Measurements from ENCODE around the gene C2orf72. TPM values are rescaled to one million over a fixed set of nuclear protein-coding genes. Genes with fewer than 3 reads are reported as not detected.

C2orf72 gene
- total and polyA plus RNA-seq, 2 of the 13 experiments (the other 11 are each of a cell fraction or from before 2014, with no cell fraction given) = 147 to 203 TPM

DNA sequence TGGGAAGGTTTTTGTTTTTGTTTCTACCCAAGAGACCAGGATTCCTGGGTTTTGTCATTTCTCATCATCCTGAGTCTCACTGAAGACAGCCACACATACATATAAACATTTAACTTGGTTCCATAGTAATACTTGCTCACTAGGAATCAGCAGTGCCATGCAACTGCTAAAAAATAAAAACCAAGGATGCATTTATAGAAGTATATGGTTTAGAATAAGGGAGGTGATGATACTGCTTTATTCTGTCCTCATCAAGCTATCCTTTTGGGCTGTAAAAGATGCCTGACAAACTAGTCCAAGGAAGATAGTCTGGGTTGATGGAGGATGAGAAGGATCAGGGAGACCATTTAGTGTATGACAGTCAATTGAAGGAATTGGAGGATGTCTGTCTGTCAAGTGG lies 40.7 kb upstream of the C2orf72 start (continued):
- TF ChIP-seq, protein P1, sequence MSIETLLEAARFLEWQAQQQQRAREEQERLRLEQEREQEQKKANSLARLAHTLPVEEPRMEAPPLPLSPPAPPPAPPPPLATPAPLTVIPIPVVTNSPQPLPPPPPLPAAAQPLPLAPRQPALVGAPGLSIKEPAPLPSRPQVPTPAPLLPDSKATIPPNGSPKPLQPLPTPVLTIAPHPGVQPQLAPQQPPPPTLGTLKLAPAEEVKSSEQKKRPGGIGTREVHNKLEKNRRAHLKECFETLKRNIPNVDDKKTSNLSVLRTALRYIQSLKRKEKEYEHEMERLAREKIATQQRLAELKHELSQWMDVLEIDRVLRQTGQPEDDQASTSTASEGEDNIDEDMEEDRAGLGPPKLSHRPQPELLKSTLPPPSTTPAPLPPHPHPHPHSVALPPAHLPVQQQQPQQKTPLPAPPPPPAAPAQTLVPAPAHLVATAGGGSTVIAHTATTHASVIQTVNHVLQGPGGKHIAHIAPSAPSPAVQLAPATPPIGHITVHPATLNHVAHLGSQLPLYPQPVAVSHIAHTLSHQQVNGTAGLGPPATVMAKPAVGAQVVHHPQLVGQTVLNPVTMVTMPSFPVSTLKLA (IDR thresholded peaks at IDR 0.05) = no peak
- TF ChIP-seq, protein P2, sequence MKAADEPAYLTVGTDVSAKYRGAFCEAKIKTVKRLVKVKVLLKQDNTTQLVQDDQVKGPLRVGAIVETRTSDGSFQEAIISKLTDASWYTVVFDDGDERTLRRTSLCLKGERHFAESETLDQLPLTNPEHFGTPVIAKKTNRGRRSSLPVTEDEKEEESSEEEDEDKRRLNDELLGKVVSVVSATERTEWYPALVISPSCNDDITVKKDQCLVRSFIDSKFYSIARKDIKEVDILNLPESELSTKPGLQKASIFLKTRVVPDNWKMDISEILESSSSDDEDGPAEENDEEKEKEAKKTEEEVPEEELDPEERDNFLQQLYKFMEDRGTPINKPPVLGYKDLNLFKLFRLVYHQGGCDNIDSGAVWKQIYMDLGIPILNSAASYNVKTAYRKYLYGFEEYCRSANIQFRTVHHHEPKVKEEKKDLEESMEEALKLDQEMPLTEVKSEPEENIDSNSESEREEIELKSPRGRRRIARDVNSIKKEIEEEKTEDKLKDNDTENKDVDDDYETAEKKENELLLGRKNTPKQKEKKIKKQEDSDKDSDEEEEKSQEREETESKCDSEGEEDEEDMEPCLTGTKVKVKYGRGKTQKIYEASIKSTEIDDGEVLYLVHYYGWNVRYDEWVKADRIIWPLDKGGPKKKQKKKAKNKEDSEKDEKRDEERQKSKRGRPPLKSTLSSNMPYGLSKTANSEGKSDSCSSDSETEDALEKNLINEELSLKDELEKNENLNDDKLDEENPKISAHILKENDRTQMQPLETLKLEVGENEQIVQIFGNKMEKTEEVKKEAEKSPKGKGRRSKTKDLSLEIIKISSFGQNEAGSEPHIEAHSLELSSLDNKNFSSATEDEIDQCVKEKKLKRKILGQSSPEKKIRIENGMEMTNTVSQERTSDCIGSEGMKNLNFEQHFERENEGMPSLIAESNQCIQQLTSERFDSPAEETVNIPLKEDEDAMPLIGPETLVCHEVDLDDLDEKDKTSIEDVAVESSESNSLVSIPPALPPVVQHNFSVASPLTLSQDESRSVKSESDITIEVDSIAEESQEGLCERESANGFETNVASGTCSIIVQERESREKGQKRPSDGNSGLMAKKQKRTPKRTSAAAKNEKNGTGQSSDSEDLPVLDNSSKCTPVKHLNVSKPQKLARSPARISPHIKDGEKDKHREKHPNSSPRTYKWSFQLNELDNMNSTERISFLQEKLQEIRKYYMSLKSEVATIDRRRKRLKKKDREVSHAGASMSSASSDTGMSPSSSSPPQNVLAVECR (CRISPR knock-in tag; IDR thresholded peaks at IDR 0.05; ENCODE audit: borderline replicate concordance) = no peak
- TF ChIP-seq FLYWCH1 (CRISPR knock-in tag; IDR thresholded peaks at IDR 0.05) = no peak
- no peak for TF ChIP-seq MXD4 (CRISPR knock-in tag; IDR thresholded peaks at IDR 0.05)
- no peak for TF ChIP-seq ZNF12 (CRISPR knock-in tag; IDR thresholded peaks at IDR 0.05)
- TF ChIP-seq, protein P3, sequence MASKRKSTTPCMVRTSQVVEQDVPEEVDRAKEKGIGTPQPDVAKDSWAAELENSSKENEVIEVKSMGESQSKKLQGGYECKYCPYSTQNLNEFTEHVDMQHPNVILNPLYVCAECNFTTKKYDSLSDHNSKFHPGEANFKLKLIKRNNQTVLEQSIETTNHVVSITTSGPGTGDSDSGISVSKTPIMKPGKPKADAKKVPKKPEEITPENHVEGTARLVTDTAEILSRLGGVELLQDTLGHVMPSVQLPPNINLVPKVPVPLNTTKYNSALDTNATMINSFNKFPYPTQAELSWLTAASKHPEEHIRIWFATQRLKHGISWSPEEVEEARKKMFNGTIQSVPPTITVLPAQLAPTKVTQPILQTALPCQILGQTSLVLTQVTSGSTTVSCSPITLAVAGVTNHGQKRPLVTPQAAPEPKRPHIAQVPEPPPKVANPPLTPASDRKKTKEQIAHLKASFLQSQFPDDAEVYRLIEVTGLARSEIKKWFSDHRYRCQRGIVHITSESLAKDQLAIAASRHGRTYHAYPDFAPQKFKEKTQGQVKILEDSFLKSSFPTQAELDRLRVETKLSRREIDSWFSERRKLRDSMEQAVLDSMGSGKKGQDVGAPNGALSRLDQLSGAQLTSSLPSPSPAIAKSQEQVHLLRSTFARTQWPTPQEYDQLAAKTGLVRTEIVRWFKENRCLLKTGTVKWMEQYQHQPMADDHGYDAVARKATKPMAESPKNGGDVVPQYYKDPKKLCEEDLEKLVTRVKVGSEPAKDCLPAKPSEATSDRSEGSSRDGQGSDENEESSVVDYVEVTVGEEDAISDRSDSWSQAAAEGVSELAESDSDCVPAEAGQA (IDR thresholded peaks at IDR 0.05; ENCODE audit: low read depth) = no peak
- TF ChIP-seq, protein P3 (CRISPR knock-in tag; IDR thresholded peaks at IDR 0.05; ENCODE audit: borderline replicate concordance) = no peak
- TF ChIP-seq ZNF788 (CRISPR knock-in tag; IDR thresholded peaks at IDR 0.05; ENCODE audit: borderline replicate concordance) = no peak
- no peak for TF ChIP-seq FOXC1 (CRISPR knock-in tag; IDR thresholded peaks at IDR 0.05; ENCODE audit: borderline replicate concordance)
- no peak for TF ChIP-seq PHB2 (IDR thresholded peaks at IDR 0.05; ENCODE audit: partially characterized antibody)
- TF ChIP-seq RBFOX2 (IDR thresholded peaks at IDR 0.05; ENCODE audit: low read depth, low read length) = no peak
- no peak for TF ChIP-seq ZBTB8A (CRISPR knock-in tag; IDR thresholded peaks at IDR 0.05; ENCODE audit: borderline replicate concordance, low read depth)
- TF ChIP-seq PHF8 (CRISPR knock-in tag; IDR thresholded peaks at IDR 0.05) = no peak

All from HepG2 (cell line).